Measurements from ENCODE around the gene CTNNA2.

GRCh38 chr2:80467262-80467811, 954.5 kb downstream of the CTNNA2 start:
- TF ChIP-seq CTCF (IDR thresholded peaks at IDR 0.05) = no peak
- TF ChIP-seq EP300 (IDR thresholded peaks at IDR 0.05; ENCODE audit: borderline replicate concordance in 1 of 2, low read depth in 1 of 2, low read length in 1 of 2) = no peak
- TF ChIP-seq SIN3A (IDR thresholded peaks at IDR 0.05; ENCODE audit: borderline replicate concordance, low read depth, low read length) = no peak
- no peak for TF ChIP-seq RAD21 (IDR thresholded peaks at IDR 0.05; ENCODE audit: low read length)
- no peak for TF ChIP-seq EZH2phosphoT487 (IDR thresholded peaks at IDR 0.05; ENCODE audit: borderline replicate concordance, low read depth)
- TF ChIP-seq, protein P1, sequence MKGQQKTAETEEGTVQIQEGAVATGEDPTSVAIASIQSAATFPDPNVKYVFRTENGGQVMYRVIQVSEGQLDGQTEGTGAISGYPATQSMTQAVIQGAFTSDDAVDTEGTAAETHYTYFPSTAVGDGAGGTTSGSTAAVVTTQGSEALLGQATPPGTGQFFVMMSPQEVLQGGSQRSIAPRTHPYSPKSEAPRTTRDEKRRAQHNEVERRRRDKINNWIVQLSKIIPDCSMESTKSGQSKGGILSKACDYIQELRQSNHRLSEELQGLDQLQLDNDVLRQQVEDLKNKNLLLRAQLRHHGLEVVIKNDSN (IDR thresholded peaks at IDR 0.05; ENCODE audit: borderline replicate concordance, low read depth) = no peak
- no peak for TF ChIP-seq MEF2A (IDR thresholded peaks at IDR 0.05; ENCODE audit: borderline replicate concordance, low read depth)
- no peak for TF ChIP-seq GABPA (IDR thresholded peaks at IDR 0.05; ENCODE audit: low read depth)
- TF ChIP-seq ZBTB33 (IDR thresholded peaks at IDR 0.05; ENCODE audit: borderline replicate concordance, low read depth) = no peak
- TF ChIP-seq POLR2AphosphoS5 (IDR thresholded peaks at IDR 0.05; ENCODE audit: low read depth, low read length) = no peak

All from SK-N-SH (cell line).